NCI-H226 (cell line): Measurements from ENCODE around the gene ADAM12.

Experiments
- DNase-seq: peaks from one replicate; pipeline ENCODE4 v3.0.0-alpha.2; 2015

ADAM12 gene

DNA sequence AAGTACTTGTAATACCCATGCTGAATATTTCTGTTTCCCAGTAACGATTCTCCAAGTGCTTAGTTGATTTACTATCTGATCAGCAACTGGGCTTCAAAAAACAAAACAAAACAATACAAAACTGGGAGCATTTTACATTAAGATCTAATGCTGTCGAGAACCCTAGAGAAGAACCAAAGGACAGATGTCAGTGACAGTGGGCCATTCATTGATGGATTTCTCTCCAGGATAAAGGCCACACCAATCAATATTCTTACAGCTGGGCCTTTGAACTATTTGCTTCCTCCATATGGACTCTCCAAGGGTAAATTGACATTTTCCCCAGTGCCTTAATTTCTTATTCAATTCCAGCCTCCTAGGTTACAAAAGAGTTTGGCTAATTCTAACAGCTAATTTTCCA lies 217.5 kb downstream of the ADAM12 start:
- DNase-seq: no peak

DNA sequence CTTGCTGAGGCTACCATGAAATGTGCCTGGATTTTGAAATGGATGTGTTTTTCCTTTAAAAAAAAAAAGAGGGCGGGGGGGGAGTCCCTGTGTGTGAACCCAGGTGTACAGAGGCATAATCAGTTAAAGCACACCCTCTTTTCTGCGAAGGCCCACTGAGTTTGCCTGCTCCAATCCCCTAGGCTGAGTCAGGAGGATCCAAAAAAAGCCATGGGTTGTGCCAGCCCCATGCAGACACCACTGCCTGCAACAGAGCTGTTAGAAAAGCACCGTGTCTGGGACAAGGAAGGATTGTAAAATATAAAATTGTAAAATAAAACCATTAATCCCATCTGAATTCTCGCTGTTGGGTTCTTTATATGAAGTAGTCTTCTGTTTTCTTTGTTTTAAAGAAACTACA lies 217.9 kb downstream of the ADAM12 start:
- no peak for DNase-seq

DNA sequence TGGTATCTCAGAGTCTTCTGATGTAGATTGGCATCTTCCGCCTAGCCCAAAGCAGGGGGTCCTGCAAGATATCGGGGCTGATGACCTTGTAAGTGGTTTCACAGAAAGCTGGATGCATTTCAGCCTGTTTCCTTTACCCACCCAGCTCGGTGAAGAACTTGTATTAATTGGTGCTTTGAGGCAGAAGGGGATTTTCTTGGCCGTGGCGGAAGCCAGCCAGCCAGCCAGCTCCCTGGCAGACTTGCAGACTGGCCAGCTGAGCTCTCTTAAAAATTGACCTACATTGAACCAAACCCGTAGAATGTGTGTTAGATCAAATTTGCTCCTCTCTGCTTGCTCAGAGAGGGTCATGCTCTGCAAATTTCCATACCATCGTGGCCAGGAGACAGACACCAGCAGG lies 218.4 kb downstream of the ADAM12 start:
- no peak for DNase-seq

DNA sequence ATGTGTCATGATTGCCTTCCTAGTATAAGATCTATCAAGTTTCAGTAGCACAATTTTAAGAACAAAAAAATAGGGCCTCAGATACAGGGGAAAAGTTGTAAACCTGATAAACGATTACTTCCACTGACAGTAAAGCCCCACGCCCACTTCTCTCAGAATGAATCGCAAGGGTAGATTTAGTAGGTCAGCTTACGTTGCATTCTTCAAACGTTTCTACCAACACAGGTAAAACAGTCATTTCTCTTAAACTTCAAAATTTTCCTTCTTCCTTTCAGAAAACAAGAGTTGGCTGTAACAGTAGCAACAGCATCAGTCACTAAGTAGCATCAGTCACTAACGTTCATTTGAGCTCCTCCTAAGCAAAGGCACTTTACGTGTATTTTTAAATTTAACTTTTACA lies 221.5 kb downstream of the ADAM12 start:
- DNase-seq: no peak

DNA sequence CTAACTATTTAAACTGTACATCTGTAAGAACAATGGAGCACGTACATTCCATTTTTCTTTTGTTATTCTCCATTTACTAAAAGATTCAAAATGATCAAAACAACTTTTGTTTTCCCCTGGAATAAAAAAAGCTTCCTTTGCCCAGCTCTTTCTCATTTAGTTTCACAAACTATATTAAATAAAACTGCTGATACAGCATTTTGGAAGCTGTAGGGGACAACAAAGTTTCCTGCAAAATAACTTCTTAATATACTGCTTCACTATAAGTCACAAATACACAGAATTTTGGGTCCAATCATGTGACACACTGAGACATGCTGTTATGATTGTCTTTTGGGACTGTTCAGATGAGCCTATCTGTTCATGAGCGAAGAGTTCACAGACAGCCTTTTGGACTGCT lies 222.4 kb downstream of the ADAM12 start:
- no peak for DNase-seq

DNA sequence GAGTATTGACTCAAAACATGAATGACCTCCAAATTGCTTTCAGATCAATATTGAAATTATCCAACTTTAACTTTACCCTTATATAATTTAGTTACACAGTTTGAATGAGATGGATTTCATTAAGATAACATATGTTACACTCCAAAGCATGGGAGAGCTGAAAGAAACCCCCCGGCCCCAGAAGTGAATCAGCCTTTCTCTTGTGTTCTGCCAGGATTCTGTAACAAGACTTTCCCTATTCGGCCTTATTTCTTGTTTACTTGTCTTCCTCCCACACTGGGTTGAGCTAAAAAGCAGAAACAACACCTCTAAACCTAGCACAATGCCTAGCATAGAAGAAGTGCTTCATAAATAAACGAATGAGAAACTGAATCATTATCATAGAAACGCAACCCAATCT lies 224.8 kb downstream of the ADAM12 start:
- DNase-seq: no peak

DNA sequence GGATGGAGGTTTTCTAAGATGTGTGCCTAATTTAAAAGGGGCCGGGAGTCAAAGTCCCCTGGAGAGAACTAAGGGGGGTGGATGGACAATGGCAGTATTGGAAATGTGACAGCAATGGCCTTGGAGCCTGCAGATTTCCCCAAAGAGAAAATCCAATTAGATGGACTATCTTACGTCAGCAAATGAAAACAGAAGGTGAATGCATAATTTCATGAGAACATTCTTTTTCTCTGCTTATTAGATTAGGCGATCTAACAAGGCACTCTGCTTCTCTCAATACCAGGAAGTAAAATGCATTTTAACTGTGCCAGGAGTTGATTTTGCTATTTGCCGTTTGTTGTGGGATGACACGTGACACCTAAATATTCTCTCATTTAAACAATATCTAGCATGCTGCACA lies 226.6 kb downstream of the ADAM12 start:
- no peak for DNase-seq

DNA sequence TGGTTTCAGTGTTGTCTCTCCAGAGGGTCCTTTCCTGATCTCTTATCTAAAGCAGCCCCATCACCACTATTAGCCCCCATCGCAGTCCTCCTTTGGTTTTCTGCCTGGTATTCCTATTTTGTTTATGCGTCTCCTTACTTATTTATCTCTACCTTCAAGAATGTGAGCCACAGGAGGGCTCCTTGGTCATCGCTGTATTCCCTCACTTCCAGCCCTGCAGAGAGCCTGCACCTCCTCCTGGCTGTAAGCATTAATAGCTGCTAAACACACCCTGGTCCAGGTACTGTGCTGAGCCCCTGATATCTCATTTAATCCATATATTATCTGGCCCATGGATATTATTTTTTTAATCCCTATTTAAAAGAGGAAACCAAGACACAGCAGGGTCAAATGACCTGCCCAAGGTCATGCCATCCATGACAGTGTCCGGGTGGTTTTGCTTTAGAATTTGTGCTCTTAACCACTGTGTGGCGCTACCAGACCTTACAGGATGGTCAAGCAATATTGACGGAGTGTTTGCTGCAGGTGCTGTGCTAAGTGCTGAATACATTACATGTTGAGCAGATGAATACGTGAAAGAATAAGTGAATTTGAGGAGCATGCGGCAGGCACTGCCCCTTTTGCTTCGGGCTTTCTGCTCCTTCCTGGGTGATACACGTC lies 227.2 kb downstream of the ADAM12 start:
- DNase-seq: no peak

DNA sequence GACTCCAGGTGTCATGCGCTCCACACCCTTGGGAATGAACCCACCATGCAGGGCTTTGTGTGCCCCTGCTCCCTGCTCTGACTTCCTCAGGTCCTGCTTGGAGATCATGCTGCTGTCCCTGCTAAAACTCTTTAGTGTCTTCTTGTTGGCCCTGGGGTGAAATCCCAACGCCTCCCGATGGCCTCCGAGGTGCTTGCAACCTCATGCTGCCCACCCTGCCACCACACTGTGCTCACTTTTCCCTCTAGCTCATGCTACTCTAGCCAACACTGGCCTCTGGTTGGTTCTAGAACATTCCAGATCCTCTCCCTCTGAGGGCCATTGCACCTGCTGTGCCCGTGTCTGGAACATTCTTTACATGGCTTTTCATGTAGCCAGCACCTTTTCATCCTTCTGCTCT lies 227.7 kb downstream of the ADAM12 start:
- DNase-seq: no peak

DNA sequence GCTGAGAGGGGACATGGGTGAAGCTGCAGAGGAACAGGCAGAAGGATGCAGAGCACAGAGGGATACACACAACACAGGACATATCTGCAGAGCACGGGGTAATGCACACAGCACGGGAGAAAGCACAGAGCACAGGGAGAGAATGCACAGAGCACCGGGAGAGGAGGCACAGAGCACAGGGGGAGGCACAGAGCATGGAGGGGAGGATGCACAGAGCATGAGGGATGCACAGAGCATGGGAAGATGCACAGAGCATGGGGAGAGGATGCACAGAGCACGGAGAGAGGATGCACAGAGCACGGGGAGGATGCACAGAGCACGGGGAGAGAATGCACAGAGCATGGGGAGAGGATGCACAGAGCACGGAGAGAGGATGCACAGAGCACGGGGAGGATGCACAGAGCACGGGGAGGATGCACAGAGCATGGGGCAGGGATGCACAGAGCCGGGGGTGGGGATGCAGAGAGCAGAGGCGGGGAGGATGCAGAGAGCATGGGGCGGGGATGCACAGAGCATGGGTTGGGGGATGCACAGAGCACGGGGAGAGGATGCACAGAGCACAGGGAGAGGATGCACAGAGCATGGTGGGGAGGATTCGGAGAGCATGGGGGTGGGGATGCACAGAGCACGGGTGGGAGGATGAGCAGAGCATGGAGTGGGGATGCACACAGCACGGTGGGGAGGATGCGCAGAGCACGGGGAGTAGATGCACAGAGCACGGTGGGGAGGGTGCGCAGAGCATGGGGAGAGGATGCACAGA lies 230.0 kb downstream of the ADAM12 start:
- no peak for DNase-seq

DNA sequence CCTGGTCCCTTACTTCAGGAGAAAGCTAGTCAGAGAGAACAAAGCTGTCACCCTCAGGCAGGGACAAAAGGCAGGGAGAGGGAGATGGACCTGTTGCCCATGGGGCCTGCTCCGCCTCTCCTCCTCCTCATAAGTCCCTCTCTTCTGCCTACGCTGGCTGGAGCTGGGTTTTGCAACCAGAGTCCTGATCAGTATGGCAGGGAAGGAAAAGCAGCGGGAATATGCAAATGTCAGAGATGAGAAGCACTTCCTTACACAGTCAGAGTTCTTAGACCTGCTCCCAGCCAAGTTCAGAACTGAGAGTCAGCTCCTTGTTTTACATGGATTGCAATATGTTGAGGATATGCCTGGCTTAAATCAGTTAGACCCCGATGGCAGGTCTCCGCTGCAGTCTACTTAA lies 231.1 kb downstream of the ADAM12 start:
- DNase-seq: no peak

DNA sequence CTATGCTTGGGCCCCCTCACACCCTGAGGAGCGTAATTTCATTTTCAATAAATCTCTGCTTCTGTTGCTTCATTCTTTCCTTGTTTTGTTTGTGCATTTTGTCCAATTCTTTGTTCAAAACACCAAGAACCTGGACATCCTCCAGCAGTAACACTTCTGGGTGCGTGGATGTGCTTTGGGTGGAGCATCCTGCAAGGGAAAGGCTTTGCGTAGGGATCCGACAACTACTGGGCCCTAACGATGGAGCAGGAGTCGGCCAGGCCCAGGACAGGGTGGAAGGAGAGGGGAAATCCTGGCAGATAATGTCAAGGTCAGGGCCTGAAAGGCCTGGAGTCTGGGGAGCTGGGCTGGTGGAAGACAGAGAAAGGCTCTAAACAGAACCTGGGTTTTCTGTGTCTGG lies 231.8 kb downstream of the ADAM12 start:
- DNase-seq: no peak

DNA sequence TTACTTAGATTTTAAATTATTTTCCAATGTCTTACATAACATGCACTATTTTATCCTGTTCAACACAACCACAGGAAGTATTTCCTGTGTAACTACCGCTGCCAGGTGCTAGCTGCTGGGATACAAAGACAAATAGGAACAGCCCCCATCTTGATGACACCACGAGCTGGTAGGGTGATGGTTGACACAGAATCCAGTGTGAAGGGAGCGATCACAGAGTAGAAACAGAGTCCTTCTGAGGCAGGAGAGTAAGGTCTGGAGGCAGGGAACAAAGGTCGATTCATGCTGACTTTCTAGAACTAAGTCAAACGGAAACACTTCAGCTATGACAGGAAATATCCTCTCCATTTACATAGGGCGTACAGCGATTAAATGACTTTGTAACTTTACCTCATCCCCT lies 232.3 kb downstream of the ADAM12 start:
- DNase-seq: no peak

DNA sequence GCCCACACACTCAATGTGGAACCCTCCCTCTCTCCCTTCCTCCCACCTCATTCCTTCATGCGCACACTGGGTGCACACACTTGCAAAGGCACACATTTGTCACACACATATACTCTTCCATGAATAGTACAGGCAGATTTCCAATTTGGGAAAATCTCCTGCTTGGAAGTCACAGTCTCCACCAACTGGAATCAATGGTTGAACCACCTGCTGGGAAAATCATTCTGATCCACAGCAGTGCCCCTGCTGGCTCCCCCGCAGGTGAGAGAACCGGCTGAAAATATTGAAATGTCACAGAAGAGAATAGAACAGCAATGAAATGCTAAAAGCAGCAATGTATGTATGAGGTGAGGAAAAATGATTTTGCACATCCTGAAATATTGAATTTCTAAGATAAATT lies 232.7 kb downstream of the ADAM12 start:
- DNase-seq: no peak

DNA sequence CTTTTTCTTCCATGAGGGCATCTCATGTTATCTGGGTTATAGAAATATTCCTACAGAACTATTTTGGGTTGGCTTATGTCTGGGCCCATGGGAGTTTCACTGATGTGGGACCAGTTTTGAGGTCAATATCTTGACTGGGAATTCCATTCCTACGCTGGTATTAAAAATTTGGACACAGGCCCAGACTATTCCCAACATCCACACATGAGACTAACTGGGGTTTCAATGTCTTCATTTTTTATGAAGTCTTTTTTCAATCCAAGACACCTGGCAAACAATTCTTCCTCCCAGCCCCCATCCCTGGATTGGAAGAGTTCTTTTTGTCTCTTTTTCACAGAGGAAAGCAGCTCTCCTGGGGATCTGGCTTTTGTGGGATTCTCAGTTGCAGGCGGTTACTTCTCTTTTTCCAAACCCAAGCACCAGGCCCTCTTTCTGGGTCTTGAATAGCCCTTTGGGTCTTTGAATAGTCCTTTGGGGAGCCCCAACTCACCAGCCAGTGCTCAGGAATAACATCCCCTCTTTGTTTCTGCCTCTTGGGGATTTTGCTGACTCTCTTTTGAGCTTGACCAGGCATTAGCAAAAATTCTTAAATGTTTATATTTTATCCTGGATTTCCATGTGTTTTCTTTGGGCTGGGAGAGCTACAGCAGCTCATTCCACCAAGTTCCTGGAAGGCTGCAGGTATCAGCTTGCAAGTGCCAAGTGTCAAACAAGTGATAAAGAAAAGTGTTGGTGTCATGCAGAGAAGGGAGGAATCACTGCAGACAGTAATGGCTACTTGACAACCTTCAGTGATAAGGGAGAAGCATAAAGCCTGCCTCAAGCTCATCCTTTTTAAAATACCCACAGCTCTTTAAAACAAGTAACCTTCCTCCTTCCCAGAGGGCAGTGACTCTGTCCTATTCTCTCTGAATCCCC lies 234.3 kb downstream of the ADAM12 start:
- DNase-seq: peak; percentile 23

DNA sequence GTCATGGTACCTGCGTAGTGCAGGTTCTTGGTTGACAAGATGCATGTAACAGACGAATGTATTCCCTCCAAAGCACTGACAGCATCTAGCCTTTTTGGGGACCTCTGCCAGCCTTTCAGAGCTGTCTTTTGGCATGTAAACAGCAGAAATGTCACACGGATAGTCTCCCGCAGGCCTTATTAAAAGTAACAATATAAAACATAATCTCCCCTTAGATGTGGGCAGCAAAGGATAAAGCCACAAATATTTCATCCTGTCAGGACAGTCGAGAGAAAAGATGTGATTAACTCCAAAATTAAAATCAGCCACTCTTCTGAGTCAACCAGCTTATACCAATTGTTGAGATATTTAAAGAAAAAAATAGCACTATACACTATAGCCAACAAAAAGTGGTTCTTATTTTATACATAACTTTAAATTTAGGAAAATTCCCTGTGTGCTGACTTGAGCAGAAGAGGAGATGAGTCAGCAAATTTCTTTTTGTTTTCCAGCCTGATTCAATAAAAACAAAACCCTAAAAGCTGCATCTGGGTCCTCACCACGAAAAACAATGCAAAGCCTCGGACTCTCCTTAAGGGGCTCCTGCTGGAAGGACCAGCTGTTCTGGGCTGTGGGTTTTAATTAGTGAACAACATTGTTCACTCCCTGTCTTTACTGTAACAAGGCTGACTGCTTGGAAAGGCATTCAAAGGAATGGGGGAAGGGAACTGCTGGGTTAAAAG lies 240.2 kb downstream of the ADAM12 start:
- DNase-seq: no peak

DNA sequence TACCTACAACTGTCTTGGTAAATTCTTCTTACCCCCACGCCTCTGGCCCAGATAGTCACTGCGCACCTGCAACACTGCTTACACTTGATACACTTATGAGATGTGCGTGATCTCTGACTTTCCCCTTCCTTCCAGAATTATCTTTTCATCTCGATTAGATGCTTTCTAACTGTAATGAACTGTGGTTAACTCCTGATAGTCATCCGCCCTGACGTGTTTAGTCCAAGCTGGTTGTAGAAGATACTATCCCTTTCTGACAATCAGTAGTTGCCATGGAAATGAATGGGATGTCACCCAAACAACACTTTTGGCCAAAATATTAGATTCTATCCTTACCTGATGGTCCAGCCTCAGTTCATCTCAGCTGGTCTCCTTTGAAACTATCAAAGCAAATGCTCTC lies 241.5 kb downstream of the ADAM12 start:
- DNase-seq: no peak

DNA sequence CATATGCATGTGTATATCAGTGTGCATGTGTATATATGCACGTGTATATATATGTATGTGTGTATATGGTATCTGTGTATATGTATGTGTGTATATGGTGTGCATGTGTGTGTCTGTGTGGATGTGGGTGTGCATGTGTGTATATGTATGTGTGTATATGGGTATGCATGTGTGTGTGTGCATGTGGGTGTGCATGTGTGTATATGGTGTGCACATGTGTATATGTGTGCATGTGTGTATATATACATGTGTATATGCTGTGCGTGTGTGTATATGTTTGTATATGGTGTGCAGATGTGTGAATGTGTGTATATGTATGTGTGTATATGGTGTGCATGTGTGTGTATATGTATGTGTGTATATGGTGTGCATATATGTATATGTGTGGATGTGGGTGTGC lies 245.2 kb downstream of the ADAM12 start:
- no peak for DNase-seq

DNA sequence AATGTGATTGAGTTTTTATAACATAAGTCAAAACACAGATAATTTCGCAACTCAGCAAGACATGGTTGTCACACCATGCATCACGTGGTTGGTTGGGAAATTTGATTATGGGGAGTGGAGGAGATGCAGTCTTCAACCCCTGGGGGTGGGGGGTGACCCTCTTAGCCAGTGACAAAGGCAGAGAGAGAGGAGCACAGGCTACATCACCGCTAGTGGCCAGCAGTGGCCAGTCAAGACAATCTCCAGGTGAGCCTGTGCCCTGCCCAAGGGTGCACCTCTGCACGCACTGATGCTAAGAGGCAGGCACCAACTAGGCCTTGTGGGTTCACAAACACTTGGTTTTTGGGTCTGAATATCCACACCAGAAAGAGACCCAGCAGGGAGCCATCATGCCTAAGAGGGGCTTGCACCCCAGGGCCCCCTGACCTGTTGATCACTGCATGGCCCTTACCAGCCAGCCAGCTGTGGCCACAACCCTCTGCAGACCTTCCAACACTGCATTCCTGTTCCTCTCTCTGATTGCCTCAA lies 247.5 kb downstream of the ADAM12 start:
- DNase-seq: no peak

DNA sequence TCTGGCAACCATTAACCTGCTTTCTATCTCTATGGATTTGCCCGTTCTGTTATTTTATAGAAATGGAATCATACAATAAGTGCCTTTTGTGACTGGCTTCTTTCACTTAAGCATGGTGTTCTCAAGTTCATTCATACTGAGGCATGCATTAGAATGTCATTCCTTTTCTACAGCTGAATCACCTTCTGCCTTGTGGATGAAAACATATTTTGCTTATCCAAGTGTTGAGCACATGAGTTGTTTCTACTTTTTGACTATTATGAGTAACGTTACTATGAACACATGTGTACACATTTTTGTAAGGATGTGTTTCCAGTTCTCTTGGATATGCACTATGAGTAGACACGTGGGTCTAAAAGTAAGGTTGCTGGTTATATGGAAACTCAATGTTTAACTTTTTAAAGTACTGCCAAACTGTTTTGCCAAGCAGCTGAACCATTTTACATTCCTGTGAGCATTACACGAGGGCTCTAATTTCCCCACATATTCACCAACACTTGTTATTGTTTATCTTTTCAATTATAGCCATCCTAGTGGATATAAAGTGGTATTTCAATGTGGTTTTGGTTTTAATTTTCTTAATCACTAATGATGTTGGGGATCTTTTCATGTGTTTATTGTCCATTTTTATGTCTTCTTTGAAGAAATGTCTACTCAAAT lies 250.6 kb downstream of the ADAM12 start:
- DNase-seq: peak; percentile 45

DNA sequence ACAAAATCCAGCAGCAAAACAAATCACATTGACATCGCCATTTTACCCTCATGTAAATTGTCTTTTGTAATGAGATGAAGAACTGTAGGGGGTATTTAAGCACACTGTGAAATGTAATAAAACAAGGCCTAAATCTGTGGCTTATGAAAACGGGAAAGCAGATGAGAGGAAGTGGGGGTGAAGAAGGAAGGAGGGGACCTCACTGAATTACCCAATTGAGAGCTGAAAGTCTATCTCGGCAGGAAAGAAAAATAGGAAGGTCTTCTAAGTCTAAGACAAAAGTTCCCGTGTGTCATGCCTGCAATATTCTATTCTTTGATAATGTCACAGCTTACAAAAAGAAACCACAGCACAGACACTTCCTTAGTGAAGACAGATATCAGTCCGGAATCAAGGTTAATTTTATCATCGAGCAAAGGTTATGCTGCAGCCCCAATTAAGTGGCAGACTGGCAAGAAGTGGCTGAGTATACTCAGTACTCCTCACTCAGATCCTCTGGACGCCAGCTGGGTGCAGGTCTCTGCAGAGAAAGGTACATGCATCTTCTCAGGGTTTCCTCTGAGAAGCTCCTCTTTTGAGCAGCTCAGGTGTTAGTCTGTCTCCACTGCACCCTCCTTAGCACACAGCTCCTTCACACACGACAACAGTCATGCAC lies 252.2 kb downstream of the ADAM12 start:
- DNase-seq: no peak

DNA sequence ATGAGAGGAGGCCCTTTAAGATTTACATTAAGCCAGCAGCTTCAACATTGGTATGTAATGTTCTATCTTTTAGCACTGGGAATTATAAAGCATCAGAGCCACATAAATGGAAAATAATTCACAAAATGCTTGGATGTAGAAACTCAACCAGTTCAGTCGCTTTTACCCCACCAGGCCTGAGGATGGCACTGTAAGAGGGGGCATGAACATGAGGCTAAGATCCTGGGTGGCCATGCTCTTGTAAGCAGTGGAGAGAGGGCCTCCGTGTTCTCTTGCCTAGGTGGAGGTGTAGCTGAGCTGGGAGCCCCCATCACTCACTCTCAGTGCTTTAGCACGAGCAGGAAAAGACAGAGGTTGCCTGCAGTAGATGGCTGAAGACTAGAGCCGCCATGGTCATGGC lies 253.1 kb downstream of the ADAM12 start:
- DNase-seq: no peak
